PC-3 (cell line): Measurements from ENCODE around the gene ENTPD7.
"Not testable (repeated sequence)": the region's sequence is repeated elsewhere in the genome, so short reads cannot be mapped to it uniquely, and the experiment has no call there.

Experiments used
- EZH2phosphoT487 ChIP-seq: fragments of 300-600 bp; sonication (generic); IDR thresholded peaks from 2 replicates; pipeline ENCODE4 v1.6.1; 2018; ENCODE audit warnings: mild to moderate bottlenecking, antibody characterized with exemption, low read length, borderline replicate concordance
- TF ChIP-seq, protein P1 (sequence below): fragments of 300-600 bp; sonication (generic); conservative IDR thresholded peaks from 2 replicates; pipeline ENCODE4 v1.5.1; 2017; ENCODE audit warnings: antibody characterized with exemption, low read depth, mild to moderate bottlenecking, low read length

DNA sequence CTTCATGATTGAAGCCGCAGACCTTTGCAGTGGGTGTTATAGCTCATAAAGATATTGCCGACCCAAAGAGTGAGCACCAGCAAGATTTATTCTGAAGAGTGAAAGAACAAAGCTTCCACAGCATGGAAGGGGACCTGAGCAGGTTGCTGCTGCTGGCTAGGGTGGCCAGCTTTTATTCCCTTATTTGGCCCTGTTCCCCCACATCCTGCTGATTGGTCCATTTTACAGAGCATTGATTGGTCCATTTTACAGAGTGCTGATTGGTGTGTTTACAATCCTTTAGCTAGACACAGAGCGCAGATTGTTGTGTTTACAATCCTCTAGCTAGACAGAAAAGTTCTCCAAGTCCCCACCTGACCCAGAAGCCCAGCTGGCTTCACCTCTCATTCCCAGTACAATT, 34.2 kb upstream of the ENTPD7 start:
- not testable (repeated sequence) for TF ChIP-seq EZH2phosphoT487
- TF ChIP-seq, protein P1, sequence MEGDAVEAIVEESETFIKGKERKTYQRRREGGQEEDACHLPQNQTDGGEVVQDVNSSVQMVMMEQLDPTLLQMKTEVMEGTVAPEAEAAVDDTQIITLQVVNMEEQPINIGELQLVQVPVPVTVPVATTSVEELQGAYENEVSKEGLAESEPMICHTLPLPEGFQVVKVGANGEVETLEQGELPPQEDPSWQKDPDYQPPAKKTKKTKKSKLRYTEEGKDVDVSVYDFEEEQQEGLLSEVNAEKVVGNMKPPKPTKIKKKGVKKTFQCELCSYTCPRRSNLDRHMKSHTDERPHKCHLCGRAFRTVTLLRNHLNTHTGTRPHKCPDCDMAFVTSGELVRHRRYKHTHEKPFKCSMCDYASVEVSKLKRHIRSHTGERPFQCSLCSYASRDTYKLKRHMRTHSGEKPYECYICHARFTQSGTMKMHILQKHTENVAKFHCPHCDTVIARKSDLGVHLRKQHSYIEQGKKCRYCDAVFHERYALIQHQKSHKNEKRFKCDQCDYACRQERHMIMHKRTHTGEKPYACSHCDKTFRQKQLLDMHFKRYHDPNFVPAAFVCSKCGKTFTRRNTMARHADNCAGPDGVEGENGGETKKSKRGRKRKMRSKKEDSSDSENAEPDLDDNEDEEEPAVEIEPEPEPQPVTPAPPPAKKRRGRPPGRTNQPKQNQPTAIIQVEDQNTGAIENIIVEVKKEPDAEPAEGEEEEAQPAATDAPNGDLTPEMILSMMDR, result not testable (repeated sequence)
